Camera-type eye (tissue), 1 donor: Measurements from ENCODE around the gene SLC17A1. TPM values are rescaled to one million over a fixed set of nuclear protein-coding genes. Genes with fewer than 3 reads are reported as not detected.

Experiments
- total RNA-seq: library from RNA; depleted of rRNA; stranded (reverse); fragments of >200 nt; gene quantifications from one replicate; pipeline ENCODE4 v1.2.3, GENCODE V29; 2014

SLC17A1 gene
- not detected for total RNA-seq

DNA sequence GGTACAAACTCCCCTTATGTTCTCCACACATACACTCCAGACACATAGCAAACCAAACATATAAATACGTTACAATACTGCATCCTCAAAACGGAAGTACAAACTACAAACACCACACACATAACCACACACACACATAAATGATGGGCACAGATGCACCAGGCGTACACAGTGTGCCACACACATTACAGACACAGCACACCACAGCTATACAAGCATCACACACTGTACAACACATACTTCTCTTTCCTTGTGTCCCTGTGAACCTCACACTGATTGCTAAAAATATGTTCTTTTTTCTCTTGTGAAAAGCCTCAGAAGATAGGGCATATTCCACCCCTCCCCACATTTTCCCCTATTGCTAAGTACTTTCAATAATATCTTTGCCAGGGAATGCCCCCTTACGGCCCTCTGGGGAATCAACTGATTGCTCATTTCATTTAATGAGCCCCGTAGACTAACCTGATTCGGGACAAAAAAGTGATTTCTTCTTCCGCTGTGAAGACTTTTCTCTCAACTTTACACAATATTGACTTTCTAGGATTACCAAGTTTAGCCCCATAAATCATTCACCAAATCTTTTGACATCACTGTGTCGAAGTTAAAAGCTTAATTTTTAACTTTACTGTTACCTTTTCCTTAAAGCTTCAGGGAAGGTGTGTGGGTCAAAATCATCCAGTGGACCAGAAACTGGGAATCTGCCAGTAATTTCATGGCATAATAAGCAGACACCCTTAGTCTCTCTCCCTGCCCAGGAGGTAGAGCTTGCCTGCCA is at the start of gene SLC17A1:
Gene SLC17A1, minus strand, starts transcription at position 521 of the 775 bp plus-strand sequence. CDS start 1,495 bp downstream, outside the sequence.

GRCh38 chr6:25874118-25874517 is 42.3 kb upstream of the SLC17A1 start, which contains the start of gene SLC17A3:
TSS of gene SLC17A3 (minus strand) at chr6:25874243. CDS start at chr6:25868387, 5,856 bp downstream.

DNA sequence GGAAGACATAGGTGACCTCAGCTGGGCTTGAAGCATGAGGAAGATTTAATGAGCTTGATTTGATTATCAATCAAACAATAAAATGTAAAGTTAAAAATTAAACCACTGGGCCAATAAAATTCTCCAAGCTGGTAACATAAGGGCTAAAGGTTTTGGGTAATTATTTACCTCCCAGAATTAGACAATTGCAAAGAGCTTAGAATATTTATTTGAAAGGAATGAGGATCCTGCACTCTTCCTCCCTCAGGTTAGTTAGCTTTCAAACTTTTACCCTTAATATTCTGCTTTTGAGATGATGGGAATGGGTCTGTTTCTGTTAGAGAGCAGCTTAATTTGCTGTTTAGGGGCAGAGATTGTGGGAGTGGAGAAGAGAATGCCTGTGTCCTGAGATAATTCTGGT is 77.3 kb downstream of the SLC17A1 start, which contains the start of gene SLC17A4:
Gene SLC17A4, plus strand, starts transcription at position 208 of the 400 bp plus-strand sequence. CDS start 7,221 bp downstream, outside the sequence.

Other genes starting within 250 kb of the SLC17A1 start
- gene SCGN, start 179.8 kb downstream of the SLC17A1 start, total RNA-seq, result 0.82 TPM
- gene SLC17A4, start 77.3 kb downstream of the SLC17A1 start, total RNA-seq, result not detected
- gene SLC17A3, start 42.2 kb upstream of the SLC17A1 start, total RNA-seq, result not detected
- gene SLC17A2, start 98.6 kb upstream of the SLC17A1 start, total RNA-seq, result not detected
- 5.3 TPM for gene TRIM38, start 130.8 kb upstream of the SLC17A1 start, total RNA-seq